ENCODE measurements around the gene RPL10A.
A peak's percentile ranks its signal among the peaks of the same experiment; 100 is the strongest.

DNA sequence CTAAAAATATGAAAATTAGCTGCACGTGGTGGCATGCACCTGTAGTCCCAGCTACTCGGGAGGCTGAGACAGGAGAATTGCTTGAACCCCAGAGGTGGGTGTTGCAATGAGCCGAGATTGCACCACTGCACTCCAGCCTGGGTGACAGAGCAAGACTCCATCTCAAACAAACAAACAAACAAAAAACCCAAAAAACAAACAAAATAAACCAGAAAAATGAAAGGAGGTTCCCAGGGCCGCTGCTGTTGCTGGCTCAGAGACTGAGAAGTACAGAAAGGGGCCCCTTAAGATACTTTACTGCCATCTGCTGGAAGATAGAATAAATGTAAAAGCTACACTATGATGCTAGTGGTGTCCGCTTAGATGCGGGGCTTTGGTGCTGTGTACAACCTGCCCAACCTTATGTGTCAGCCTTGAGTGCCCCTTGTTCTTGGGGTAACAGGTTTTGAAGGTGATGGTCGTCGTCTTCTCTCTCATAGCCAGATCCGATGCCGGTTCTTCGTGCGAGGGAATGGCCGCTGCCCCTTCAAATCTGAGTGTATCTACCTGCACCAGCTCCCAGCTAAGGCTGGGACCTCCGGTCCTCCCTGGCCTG is 18.8 kb upstream of the RPL10A start:
- TF ChIP-seq, protein P1, sequence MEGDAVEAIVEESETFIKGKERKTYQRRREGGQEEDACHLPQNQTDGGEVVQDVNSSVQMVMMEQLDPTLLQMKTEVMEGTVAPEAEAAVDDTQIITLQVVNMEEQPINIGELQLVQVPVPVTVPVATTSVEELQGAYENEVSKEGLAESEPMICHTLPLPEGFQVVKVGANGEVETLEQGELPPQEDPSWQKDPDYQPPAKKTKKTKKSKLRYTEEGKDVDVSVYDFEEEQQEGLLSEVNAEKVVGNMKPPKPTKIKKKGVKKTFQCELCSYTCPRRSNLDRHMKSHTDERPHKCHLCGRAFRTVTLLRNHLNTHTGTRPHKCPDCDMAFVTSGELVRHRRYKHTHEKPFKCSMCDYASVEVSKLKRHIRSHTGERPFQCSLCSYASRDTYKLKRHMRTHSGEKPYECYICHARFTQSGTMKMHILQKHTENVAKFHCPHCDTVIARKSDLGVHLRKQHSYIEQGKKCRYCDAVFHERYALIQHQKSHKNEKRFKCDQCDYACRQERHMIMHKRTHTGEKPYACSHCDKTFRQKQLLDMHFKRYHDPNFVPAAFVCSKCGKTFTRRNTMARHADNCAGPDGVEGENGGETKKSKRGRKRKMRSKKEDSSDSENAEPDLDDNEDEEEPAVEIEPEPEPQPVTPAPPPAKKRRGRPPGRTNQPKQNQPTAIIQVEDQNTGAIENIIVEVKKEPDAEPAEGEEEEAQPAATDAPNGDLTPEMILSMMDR (conservative IDR thresholded peaks at IDR 0.05; ENCODE audit: low read length), result peak; percentile 71
- no peak for TF ChIP-seq EZH2phosphoT487 (IDR thresholded peaks at IDR 0.05; ENCODE audit: borderline replicate concordance)
